EL (cell line): Measurements from ENCODE around the gene MYH11.
A peak's percentile ranks its signal among the peaks of the same experiment; 100 is the strongest.
"Not testable (repeated sequence)": the region's sequence is repeated elsewhere in the genome, so short reads cannot be mapped to it uniquely, and the experiment has no call there.

ENCODE experiments used
- DNase-seq: peaks from one replicate; pipeline ENCODE4 v3.0.0-alpha.2; 2016

The MYH11 gene

GRCh38 chr16:15836965-15837611, 19.7 kb downstream of the MYH11 start:
- no peak for DNase-seq

GRCh38 chr16:15836074-15836473, 20.8 kb downstream of the MYH11 start:
- no peak for DNase-seq

- no peak for DNase-seq
These were observed 21.5 kb downstream of the MYH11 start for GRCh38 chr16:15835136-15835878.

- DNase-seq = no peak
These were observed 22.3 kb downstream of the MYH11 start for GRCh38 chr16:15834502-15834901.

- no peak for DNase-seq
These were observed 23.3 kb downstream of the MYH11 start for GRCh38 chr16:15833541-15833940.

- DNase-seq = no peak
These were observed 24.6 kb downstream of the MYH11 start for GRCh38 chr16:15832241-15832640.

GRCh38 chr16:15830832-15831451, 25.9 kb downstream of the MYH11 start:
- no peak for DNase-seq

GRCh38 chr16:15829460-15829859, 27.4 kb downstream of the MYH11 start:
- DNase-seq = no peak

- no peak for DNase-seq
These were observed 29.0 kb downstream of the MYH11 start for GRCh38 chr16:15827709-15828343.

- DNase-seq = no peak
These were observed 29.5 kb downstream of the MYH11 start for GRCh38 chr16:15827299-15827698.

GRCh38 chr16:15825750-15826305, 31.0 kb downstream of the MYH11 start:
- DNase-seq = no peak

- DNase-seq = no peak
These were observed 33.9 kb downstream of the MYH11 start for GRCh38 chr16:15822957-15823356.

GRCh38 chr16:15820837-15821236, 36.0 kb downstream of the MYH11 start:
- DNase-seq = no peak

- DNase-seq = no peak
These were observed 37.8 kb downstream of the MYH11 start for GRCh38 chr16:15819046-15819445.

GRCh38 chr16:15817446-15817845, 39.4 kb downstream of the MYH11 start:
- DNase-seq = no peak

- no peak for DNase-seq
These were observed 40.6 kb downstream of the MYH11 start for GRCh38 chr16:15816228-15816627.

- not testable (repeated sequence) for DNase-seq
These were observed 44.5 kb downstream of the MYH11 start for GRCh38 chr16:15812401-15812750.

- peak; percentile 90 for DNase-seq
These were observed 45.1 kb downstream of the MYH11 start for GRCh38 chr16:15811481-15812400.

GRCh38 chr16:15810949-15811348, 45.9 kb downstream of the MYH11 start:
- no peak for DNase-seq

GRCh38 chr16:15810411-15810810, 46.4 kb downstream of the MYH11 start:
- DNase-seq = no peak

GRCh38 chr16:15809297-15809696, 47.5 kb downstream of the MYH11 start:
- DNase-seq = not testable (repeated sequence)

GRCh38 chr16:15808071-15808470, 48.8 kb downstream of the MYH11 start:
- DNase-seq = no peak
